Left kidney (tissue), 2 donors: ENCODE data around the gene CNTN5. TPM values are rescaled to one million over a fixed set of nuclear protein-coding genes. Genes with fewer than 3 reads are reported as not detected.
"Not testable (repeated sequence)": the region's sequence is repeated elsewhere in the genome, so short reads cannot be mapped to it uniquely, and the experiment has no call there.

Experiments
- DNase-seq: peaks from one replicate; pipeline ENCODE4 v3.0.0-alpha.2; 2013
- polyA plus RNA-seq: library from polyadenylated mRNA; unstranded; fragments of 120-200 nt; gene quantifications from one replicate; pipeline ENCODE4 v1.2.1, GENCODE V29; 2013; ENCODE audit not compliant: insufficient read length

CNTN5 gene
- polyA plus RNA-seq, 1 donor = 27.1 TPM

DNA sequence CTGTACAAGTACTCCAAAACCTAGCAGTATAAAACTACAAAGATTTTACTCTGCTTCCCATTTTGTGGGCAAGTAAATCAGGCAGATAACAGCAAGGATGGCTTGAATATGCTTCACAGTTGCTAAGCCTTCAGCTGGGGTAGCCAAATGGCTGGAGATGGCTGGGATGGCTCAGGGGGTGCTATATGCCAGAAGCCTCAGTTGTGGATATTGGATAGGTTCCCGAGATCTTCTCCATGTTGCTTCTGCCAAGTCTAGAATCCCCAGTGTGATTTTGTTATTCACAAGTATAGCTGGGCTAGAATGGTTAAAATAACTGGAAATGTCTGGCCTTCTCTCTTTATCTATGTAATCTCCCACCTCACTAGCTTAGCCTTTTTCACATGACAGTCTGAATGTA is 1194.0 kb downstream of the CNTN5 start:
- DNase-seq = no peak

- DNase-seq = peak; percentile 54
Observed at GRCh38 chr11:100220801-100221200, 1200.1 kb downstream of the CNTN5 start.

DNA sequence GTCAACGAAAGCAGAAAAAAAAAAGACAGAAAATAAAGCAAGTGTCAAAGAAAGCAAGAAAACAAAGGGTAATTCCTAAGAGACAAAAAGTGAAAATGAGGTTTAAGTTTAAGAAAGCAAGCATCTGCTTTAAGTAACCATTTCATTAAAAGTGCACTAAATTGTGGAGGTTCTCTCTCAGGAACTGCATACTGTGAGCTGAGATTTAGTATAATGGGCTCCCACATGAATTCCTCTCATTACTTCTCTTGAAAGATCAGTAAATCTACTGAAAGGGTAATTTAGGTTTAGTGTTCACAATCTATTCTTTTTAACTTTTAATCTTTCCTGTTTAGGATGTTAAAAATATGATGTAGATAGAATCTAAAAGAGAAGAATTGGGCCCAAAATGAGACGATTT is 1201.0 kb downstream of the CNTN5 start:
- DNase-seq = no peak

GRCh38 chr11:100224541-100225034 is 1203.8 kb downstream of the CNTN5 start:
- DNase-seq = no peak

DNA sequence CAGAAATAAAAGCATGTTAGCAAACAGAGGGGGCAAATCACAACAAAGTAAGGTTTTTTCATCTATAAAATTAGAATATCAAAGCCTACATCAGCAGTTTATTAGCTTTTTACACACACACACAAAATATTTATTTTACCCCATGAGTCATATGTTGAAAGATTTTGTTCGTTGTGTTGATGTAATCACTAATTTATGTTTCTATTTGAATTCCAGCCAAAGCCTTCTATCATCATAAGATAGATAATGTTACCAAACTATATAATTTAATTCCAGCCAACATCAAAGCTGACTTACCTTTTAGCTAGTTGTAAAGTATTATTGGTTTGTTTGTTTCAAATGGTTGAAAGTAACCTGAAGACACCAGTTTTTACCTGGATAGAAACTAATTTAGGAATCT is 1208.3 kb downstream of the CNTN5 start:
- no peak for DNase-seq

- DNase-seq = no peak
Observed at GRCh38 chr11:100232006-100232405, 1211.3 kb downstream of the CNTN5 start.

DNA sequence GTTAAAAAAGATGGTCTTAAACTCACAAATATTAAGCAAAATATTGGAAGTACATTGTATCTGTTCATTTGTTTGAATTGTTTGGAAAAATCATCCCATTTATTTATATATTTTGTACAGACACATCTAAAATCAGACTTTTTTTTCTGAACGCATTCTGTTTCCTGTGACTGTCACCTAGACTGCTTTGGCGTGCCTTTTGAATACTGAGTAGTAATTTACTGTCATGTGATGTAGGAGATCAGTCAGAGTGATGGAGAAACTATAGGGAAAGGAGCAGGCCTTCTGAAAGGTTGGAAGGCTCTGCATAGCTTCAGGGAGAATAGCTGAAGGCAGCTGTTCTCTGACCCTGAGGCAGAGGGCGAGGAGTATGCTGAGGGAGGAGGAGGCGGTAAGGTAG is 1214.3 kb downstream of the CNTN5 start:
- DNase-seq = no peak

GRCh38 chr11:100240025-100240539 is 1219.3 kb downstream of the CNTN5 start:
- DNase-seq = no peak

- no peak for DNase-seq
Observed at GRCh38 chr11:100247704-100248103, 1227.0 kb downstream of the CNTN5 start.

- DNase-seq = not testable (repeated sequence)
Observed at GRCh38 chr11:100257238-100257803, 1236.6 kb downstream of the CNTN5 start.

DNA sequence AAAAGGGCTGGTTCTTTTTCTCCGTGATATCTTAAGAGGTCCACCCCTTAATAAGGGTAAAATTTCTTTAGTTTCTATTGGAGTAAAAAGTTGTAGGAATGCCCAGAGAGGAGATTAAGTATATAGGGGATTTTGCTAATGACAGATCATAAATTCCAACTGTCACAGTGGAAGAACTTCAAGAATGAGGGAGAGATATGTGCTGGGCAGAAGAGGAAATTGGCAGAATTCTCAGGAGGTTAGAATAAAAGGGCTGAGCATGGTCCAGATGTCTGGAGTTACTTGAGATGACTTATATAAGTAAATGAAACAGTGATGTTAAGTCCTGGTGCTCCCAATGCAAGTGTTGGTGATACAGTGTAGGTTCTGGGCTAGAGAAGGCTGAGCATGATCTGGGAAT is 1248.8 kb downstream of the CNTN5 start:
- no peak for DNase-seq

DNA sequence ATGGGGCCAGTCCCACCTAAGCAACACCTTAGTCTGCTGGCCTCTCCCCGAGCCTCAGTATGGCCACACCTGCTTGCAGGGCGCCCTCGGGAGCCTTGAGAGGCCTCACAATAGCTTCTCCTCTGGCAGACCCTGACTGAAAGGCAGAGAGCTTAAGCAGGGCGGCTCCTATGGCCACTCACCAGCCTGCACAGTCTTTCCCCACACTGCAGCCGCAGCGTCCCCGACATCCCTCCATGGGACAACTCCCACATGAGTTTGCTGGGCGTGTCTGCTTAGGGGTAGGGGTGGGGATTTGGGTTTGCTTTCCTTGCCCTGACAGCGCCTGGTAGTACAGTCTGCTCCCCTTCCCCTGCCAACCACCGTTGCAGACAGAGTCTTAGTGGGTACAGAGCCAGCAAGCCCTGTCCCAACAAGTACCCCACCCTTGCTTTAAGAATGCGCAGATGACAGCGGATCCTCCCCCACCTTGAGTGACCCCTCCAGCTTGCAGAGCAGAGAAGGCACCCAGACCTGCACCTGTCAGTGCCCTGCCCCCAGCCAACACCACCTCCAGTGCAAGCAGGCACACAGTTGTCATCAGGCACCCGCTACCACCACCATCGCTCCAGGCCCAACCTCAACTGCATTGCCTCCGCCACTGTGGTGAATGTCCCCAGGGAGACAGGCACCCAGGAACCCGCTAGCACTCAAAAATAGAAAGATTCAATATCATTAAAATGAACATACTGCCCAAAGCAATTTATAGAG is 1252.5 kb downstream of the CNTN5 start:
- DNase-seq = no peak

DNA sequence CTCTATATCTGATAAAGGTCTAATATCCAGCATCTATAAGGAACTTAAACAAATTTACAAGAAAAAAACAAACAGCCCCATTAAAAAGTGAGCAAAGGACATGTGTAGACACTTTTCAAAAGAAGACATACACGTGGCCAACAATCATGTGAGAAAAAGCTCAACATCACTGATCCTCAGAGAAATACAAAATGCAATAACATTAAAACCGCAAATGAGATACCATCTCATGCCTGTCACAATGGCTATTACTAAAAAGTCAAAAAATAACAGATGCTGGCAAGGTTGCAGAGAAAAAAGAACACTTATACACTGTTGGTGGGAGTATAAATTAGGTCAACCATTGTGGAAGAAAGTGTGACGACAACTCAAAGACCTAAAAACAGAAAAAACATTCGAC is 1253.7 kb downstream of the CNTN5 start:
- DNase-seq = not testable (repeated sequence)

- no peak for DNase-seq
Observed at GRCh38 chr11:100294748-100295147, 1274.0 kb downstream of the CNTN5 start.

DNA sequence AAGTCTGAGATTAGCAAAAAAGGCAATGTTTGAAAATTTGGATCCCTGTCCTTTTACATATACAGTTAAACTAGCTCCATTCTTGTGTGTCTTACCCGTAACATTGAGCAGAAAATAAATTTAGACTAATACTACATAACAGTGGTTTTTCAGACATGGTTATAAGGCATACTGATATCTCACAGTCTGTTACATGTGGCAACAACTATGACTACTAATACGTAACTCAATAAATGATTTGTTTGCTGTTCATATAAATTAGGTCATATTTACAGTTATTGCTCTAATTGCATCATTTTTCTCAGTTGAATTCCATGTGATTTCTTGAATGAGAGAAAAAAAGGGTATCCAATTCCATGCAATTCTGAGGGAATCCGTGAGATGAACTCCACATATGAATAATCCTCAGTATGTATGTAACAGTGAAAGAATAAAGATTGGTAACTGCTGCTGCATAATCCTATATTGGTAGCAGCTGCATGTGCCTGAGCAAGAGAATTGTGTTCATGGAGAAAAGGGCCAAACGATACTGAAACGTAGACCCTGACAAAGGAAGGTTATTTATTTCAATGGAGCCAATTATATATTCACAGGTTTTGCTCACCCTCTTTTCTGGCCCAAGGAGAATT is 1275.4 kb downstream of the CNTN5 start:
- no peak for DNase-seq

GRCh38 chr11:100297516-100297915 is 1276.8 kb downstream of the CNTN5 start:
- no peak for DNase-seq

GRCh38 chr11:100302824-100303223 is 1282.1 kb downstream of the CNTN5 start:
- DNase-seq = no peak

GRCh38 chr11:100303897-100304296 is 1283.1 kb downstream of the CNTN5 start:
- DNase-seq = no peak

- no peak for DNase-seq
Observed at GRCh38 chr11:100308202-100308601, 1287.5 kb downstream of the CNTN5 start.

DNA sequence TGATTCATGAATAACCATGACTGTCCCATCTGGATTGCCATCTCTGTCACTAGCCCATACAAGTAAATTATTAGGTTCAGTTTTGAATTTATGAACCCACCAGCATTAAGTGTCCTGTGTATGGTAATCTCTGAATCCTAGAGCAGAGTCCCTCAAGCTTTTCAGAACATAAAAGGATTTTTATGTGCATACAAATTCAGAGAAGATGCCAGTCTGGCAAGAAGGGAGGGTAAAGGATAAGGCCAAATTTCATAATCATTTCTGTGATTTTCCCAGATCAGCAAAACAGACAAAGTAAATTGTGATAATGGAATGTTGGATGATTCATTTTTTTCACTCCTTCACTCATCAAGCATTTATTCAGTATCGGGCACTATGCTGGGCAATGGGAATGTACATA is 1295.2 kb downstream of the CNTN5 start:
- DNase-seq = no peak

DNA sequence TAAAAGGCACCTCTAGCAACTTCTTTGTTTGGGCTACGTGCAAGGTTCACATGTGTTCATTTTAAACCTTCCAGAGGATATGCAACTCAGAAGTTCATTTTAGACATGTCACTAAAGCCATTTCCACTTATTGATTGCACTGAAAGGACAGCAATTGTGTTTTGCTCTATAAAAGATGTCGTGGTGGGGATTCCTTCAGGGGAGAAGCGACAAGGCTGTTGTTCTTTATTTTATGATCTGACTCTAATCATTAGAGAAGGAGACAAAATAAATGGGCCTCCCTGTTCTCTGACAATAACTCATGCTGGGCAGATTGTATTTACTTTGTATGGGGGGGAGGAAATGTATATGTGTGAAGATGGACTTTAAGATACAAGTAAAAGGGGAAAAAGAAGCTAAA is 1296.2 kb downstream of the CNTN5 start:
- peak; percentile 22 for DNase-seq

DNA sequence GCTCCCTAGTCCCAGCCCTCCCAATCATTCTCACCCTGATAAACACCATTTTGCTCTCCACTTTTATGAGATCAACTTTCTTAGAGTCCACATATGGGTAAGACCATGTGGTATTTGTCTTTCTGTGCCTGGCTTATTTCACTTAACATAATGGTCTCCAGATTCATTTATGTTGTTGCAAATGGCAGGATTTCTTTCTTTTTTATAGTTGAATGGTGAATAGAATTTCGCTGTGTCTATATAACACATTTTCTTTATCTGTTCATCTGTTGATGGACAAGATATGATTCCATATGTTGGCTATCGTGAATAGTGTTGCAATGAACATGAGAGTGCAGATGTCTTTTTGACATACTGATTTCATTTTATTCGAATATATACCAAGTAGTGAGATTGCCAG is 1298.9 kb downstream of the CNTN5 start:
- DNase-seq = no peak
